Right lobe of liver (tissue), 6 donors: ENCODE results near the gene PATE3. TPM values are rescaled to one million over a fixed set of nuclear protein-coding genes. Genes with fewer than 3 reads are reported as not detected.

Experiments used
- ATAC-seq, 4 donors: fragments of 200-7000 bp; cut with Tn5 transposase; one replicate each; pipeline ENCODE4 v1.9.1; 2020; ENCODE audit warnings: mild to moderate bottlenecking in 4 of 4, moderate library complexity in 4 of 4
- DNase-seq, 3 donors: peaks; one replicate each; pipeline ENCODE4 v3.0.0-alpha.2; 2020
- H3K27ac ChIP-seq, 3 donors: fragments of 200-600 bp; one replicate each; pipeline ENCODE4 v1.8.0; 2022
- H3K27me3 ChIP-seq, 2 donors: fragments of 200-600 bp; one replicate each; pipeline ENCODE4 v1.8.0; 2022
- H3K36me3 ChIP-seq, 4 donors: fragments of 200-600 bp; sonication (generic) in 1 of 4; one replicate each; pipeline versions ENCODE4 v1.5.1 to v1.8.0; 2017 to 2022; ENCODE audit warnings: control low read depth in 1 of 4
- H3K4me1 ChIP-seq, 4 donors: fragments of 200-600 bp; sonication (generic) in 1 of 4; one replicate each; pipeline versions ENCODE4 v1.5.1 to v1.8.0; 2017 to 2022; ENCODE audit warnings: control low read depth in 1 of 4
- H3K4me3 ChIP-seq, 3 donors: fragments of 200-600 bp; one replicate each; pipeline ENCODE4 v1.8.0; 2022
- H3K9me3 ChIP-seq, 4 donors: fragments of 200-600 bp; sonication (generic) in 1 of 4; one replicate each; pipeline versions ENCODE4 v1.5.1 to v1.8.0; 2017 to 2022; ENCODE audit warnings: control low read depth in 1 of 4
- CTCF ChIP-seq, 4 donors: fragments of 200-600 bp in 3 of 4; fragments of 450-650 bp in 1 of 4; IDR thresholded peaks; one replicate each; pipeline versions ENCODE4 v1.5.1 to v1.8.0; 2016 to 2022; ENCODE audit warnings: antibody characterized with exemption in 4 of 4, mild to moderate bottlenecking in 2 of 4
- POLR2A ChIP-seq: fragments of 450-650 bp; IDR thresholded peaks from one replicate; pipeline ENCODE4 v1.6.1; 2017; ENCODE audit warnings: antibody characterized with exemption, mild to moderate bottlenecking
- WGBS: methylation state at CpG from one replicate; pipeline ENCODE4 v1.1.6; 2018; ENCODE audit warnings: low coverage, low lambda C conversion rate; ENCODE audit not compliant: insufficient coverage; ENCODE audit errors: missing lambda C conversion rate; 5-methylcytosine and 5-hydroxymethylcytosine counted together
- intact Hi-C, 2 donors: fragments of 100-400 bp; cut with DNase I; formaldehyde crosslinking; loops; one replicate each; pipeline versions ENCODE4 v1.11.2 to v1.14.1; 2022
- total RNA-seq, 6 experiments: library from RNA; depleted of rRNA in 2 of 6; stranded (reverse); fragments of >200 nt in 2 of 6; fragmentation: NEBNext Ultra II Directional in 3 of 6; extraction: Animal tissue kit (Norgen Biotek cat#: 25700) in 3 of 6; gene quantifications; one replicate each; pipeline versions ENCODE4 v1.1.0 to v1.2.4, GENCODE V29; 2016 to 2023
- donor health status: DM: no; HTN: yes; CAD: no.
- donor health status: DM: no; HTN: no; CAD: no.
- donor health status: DM: no; HTN: no; CAD: no.
- donor health status: DM: no; HTN: yes; CAD: no.
- donor health status: DM: no; HTN: yes; CAD: no.

The PATE3 gene
- total RNA-seq, 6 experiments from 2014 or later: not detected

- DNase-seq (no peak), ATAC-seq (no peak)
- Histone ChIP-seq H3K4me1 (no peaks in the 10 kb centered on the region), H3K27ac (no peak overlapping the region), H3K36me3 (no peaks in the 10 kb centered on the region), H3K9me3 (no peaks in the 10 kb centered on the region), H3K27me3 (no peaks in the 10 kb centered on the region), H3K4me3 (no peak overlapping the region)
- WGBS: 31% methylated on average over 2 of the region's 2 CpGs
- TF ChIP-seq CTCF (IDR thresholded peaks at IDR 0.05) (no peak), POLR2A (no peak)
- intact Hi-C loops: no loop called here
Observed at GRCh38 chr11:125784678-125785077, 3.2 kb upstream of the PATE3 start.

GRCh38 chr11:125790825-125791224 lies 2.9 kb downstream of the PATE3 start:
- Histone ChIP-seq H3K4me1 (no peaks in the 10 kb centered on the region), H3K9me3 (no peaks in the 10 kb centered on the region), H3K27ac (no peak overlapping the region), H3K27me3 (no peaks in the 10 kb centered on the region), H3K36me3 (no peaks in the 10 kb centered on the region), H3K4me3 (no peak overlapping the region)
- no peak for ATAC-seq
- DNase-seq: no peak
- WGBS: 66% methylated on average over 4 of the region's 4 CpGs
- intact Hi-C loops: no loop called here
- TF ChIP-seq CTCF (IDR thresholded peaks at IDR 0.05): no peak
- no peak for TF ChIP-seq POLR2A

- ATAC-seq: no peak
- 28% methylated on average over 4 of the region's 4 CpGs for WGBS
- Histone ChIP-seq H3K36me3 (no peaks in the 10 kb centered on the region), H3K4me3 (no peak overlapping the region), H3K27ac (no peak overlapping the region), H3K9me3 (no peaks in the 10 kb centered on the region), H3K4me1 (no peaks in the 10 kb centered on the region), H3K27me3 (no peaks in the 10 kb centered on the region)
- TF ChIP-seq POLR2A: no peak
- TF ChIP-seq CTCF (IDR thresholded peaks at IDR 0.05): no peak
- DNase-seq: no peak
- intact Hi-C loops: no loop called here
Observed at GRCh38 chr11:125797641-125798040, 9.7 kb downstream of the PATE3 start.

GRCh38 chr11:125799808-125800207 lies 11.9 kb downstream of the PATE3 start:
- no peaks in the 10 kb centered on the region for H3K27me3 ChIP-seq
- H3K4me1 ChIP-seq: no peaks in the 10 kb centered on the region
- H3K36me3 ChIP-seq: no peaks in the 10 kb centered on the region
- ATAC-seq: no peak
- no peak overlapping the region for H3K4me3 ChIP-seq
- DNase-seq: no peak
- no peak for TF ChIP-seq CTCF (IDR thresholded peaks at IDR 0.05)
- TF ChIP-seq POLR2A: no peak
- no peaks in the 10 kb centered on the region for H3K9me3 ChIP-seq
- WGBS: 23% methylated on average over 2 of the region's 2 CpGs
- no peak overlapping the region for H3K27ac ChIP-seq
- intact Hi-C loops: no loop called here

DNA sequence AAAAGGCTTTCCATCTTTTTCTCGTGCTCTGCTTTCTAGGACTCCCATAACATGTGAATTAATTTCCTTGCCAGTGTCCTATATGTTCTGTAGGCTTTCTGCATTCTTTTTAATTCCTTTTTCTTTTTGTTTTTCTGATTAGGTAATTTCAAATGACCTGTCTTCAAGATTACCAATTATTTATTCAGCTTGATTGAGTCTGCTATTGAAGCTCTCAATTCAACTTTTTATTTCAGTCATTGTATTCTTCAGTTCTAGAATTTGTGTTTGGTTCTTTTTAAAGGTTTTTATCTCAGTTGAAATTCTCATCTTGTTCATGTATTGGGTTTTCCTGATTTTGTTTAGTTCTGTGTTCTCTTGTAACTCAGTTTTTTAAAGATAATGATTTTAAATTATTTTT lies 14.5 kb downstream of the PATE3 start:
- 35% methylated on average over 1 of the region's 1 CpG for WGBS
- intact Hi-C loops: no loop called here
- Histone ChIP-seq H3K36me3 (no peaks in the 10 kb centered on the region), H3K27me3 (no peaks in the 10 kb centered on the region), H3K9me3 (no peaks in the 10 kb centered on the region), H3K4me3 (no peak overlapping the region), H3K4me1 (no peaks in the 10 kb centered on the region), H3K27ac (no peak overlapping the region)
- ATAC-seq (no peak), DNase-seq (no peak)
- TF ChIP-seq CTCF (IDR thresholded peaks at IDR 0.05) (no peak), POLR2A (no peak)
